ENCODE results near the gene VASN. TPM values are rescaled to one million over a fixed set of nuclear protein-coding genes. Genes with fewer than 3 reads are reported as not detected.

The VASN gene
- total and polyA plus RNA-seq, 7 donors: 2.0 to 3.8 (median 3.3) TPM

- TF ChIP-seq, protein P1, sequence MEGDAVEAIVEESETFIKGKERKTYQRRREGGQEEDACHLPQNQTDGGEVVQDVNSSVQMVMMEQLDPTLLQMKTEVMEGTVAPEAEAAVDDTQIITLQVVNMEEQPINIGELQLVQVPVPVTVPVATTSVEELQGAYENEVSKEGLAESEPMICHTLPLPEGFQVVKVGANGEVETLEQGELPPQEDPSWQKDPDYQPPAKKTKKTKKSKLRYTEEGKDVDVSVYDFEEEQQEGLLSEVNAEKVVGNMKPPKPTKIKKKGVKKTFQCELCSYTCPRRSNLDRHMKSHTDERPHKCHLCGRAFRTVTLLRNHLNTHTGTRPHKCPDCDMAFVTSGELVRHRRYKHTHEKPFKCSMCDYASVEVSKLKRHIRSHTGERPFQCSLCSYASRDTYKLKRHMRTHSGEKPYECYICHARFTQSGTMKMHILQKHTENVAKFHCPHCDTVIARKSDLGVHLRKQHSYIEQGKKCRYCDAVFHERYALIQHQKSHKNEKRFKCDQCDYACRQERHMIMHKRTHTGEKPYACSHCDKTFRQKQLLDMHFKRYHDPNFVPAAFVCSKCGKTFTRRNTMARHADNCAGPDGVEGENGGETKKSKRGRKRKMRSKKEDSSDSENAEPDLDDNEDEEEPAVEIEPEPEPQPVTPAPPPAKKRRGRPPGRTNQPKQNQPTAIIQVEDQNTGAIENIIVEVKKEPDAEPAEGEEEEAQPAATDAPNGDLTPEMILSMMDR (IDR thresholded peaks at IDR 0.05): no peak
- peak; percentile 63 to 80 for DNase-seq
- intact Hi-C loops (cut with DNase I): loop anchor here in 1 of 2 donors (10.0 kb wide), 1 partner anchor 59 kb away; no protein-coding TSS in a partner anchor
- WGBS, 3 donors: 24 to 49% (median 32%) methylated on average over 8 to 12 of the region's 12 CpGs
- H3K9me3 ChIP-seq: no peaks in the 10 kb centered on the region
- peak in 1 of 4 donors; percentile 30 for ATAC-seq
- peaks cover 0 to 11% (median 0%) of the 10 kb centered on the region in 3 donors for H3K27me3 ChIP-seq (ENCODE audit: insufficient read depth in 3 of 3, low read length in 2 of 3)
- peak overlapping the region; percentile 53 for H3K27ac ChIP-seq
- no peaks in the 10 kb centered on the region for H3K36me3 ChIP-seq (ENCODE audit: insufficient read depth in 1 of 2, low read depth in 1 of 2)
- no peak overlapping the region for H3K4me3 ChIP-seq
- H3K4me1 ChIP-seq: peaks cover 15% of the 10 kb centered on the region
Observed at GRCh38 chr16:4323845-4324488, 47.7 kb upstream of the VASN start.

- no peak for ATAC-seq
- Histone ChIP-seq H3K9me3 (no peaks in the 10 kb centered on the region), H3K4me3 (no peak overlapping the region), H3K27ac (no peak overlapping the region), H3K27me3 (ENCODE audit: insufficient read depth in 3 of 3, low read length in 2 of 3) (peaks cover 0 to 4% (median 0%) of the 10 kb centered on the region in 3 donors), H3K4me1 (peaks cover 21% of the 10 kb centered on the region), H3K36me3 (ENCODE audit: insufficient read depth in 1 of 2, low read depth in 1 of 2) (no peaks in the 10 kb centered on the region)
- DNase-seq: peak in 1 of 2 donors; percentile 54
- intact Hi-C loops (cut with DNase I): loop anchor here in 1 of 2 donors (10.0 kb wide), 1 partner anchor 60 kb away; no protein-coding TSS in a partner anchor
- 55 to 76% (median 66%) methylated on average over 22 of the region's 22 CpGs for WGBS, 3 donors
- TF ChIP-seq, protein P1 (IDR thresholded peaks at IDR 0.05): no peak
Observed at GRCh38 chr16:4324492-4325252, 47.0 kb upstream of the VASN start.

- Histone ChIP-seq H3K27ac (no peak overlapping the region), H3K4me1 (peaks cover 21% of the 10 kb centered on the region), H3K4me3 (no peak overlapping the region), H3K9me3 (no peaks in the 10 kb centered on the region), H3K27me3 (ENCODE audit: insufficient read depth in 3 of 3, low read length in 2 of 3) (no peaks in the 10 kb centered on the region), H3K36me3 (ENCODE audit: insufficient read depth in 1 of 2, low read depth in 1 of 2) (no peaks in the 10 kb centered on the region)
- TF ChIP-seq, protein P1 (IDR thresholded peaks at IDR 0.05): no peak
- intact Hi-C loops (cut with DNase I): loop anchor here in 1 of 2 donors (10.0 kb wide), 1 partner anchor 61 kb away; no protein-coding TSS in a partner anchor
- WGBS, 3 donors: 74 to 80% (median 78%) methylated on average over 6 of the region's 6 CpGs
- ATAC-seq (no peak), DNase-seq (no peak)
Observed at GRCh38 chr16:4325253-4325758, 46.3 kb upstream of the VASN start.

DNA sequence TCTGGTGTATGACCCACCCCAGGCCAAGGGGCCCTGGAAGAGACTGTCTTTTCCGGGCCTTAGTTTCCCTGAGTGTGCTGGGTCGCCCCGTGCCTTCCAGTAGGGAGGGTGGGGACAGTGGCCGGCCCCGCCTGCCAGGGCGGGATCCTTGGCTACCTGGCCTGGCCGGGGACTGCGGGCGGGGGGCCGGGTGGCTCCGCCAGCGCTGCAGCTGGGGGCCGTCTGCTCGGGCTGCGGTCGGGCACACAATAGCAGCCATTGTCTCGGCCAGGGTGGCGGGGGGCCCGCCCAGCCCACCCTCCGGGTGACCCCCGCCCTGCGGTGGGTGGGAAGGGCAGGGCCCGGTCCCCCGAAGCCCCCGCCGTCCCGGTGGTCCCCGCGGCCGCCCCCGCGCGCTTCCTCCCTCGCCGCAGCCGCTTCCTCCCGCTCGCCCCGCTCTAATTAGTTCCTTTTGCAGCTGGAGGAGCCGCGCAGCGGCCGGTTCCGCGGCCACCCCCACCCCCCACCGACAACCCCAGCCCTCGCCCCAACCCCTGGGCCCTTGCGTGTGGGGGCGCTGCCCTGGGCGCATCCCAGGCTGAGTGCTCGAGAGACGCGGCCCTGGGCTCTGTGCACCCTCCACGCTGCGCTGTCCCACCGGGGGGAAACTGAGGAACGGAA is 44.1 kb upstream of the VASN start:
- intact Hi-C loops (cut with DNase I): loop anchor here (2.0 to 10.0 kb wide), 2 partner anchors 39 to 63 kb away; no protein-coding TSS in a partner anchor
- Histone ChIP-seq H3K9me3 (no peaks in the 10 kb centered on the region), H3K36me3 (ENCODE audit: insufficient read depth in 1 of 2, low read depth in 1 of 2) (no peaks in the 10 kb centered on the region), H3K4me1 (peaks cover 21% of the 10 kb centered on the region), H3K4me3 (peak overlapping the region; percentile 66), H3K27ac (peak overlapping the region; percentile 64), H3K27me3 (ENCODE audit: insufficient read depth in 3 of 3, low read length in 2 of 3) (no peaks in the 10 kb centered on the region)
- no peak for DNase-seq
- WGBS, 3 donors: 6 to 11% (median 7%) methylated on average over 28 to 56 of the region's 57 CpGs
- TF ChIP-seq, protein P1 (IDR thresholded peaks at IDR 0.05): no peak
- peak; percentile 2 to 10 (median 4) for ATAC-seq
